HG03469 (cell line): Measurements from ENCODE around the gene KIF1A.
"Not testable (repeated sequence)": the region's sequence is repeated elsewhere in the genome, so short reads cannot be mapped to it uniquely, and the experiment has no call there.

ENCODE experiments used
- ATAC-seq: cut with Tn5 transposase; IDR thresholded peaks from one replicate; pipeline ENCODE4 v1.9.1; 2021; ENCODE audit warnings: mild to moderate bottlenecking, moderate library complexity, moderate number of reproducible peaks; ENCODE audit not compliant: unreplicated experiment

KIF1A gene

DNA sequence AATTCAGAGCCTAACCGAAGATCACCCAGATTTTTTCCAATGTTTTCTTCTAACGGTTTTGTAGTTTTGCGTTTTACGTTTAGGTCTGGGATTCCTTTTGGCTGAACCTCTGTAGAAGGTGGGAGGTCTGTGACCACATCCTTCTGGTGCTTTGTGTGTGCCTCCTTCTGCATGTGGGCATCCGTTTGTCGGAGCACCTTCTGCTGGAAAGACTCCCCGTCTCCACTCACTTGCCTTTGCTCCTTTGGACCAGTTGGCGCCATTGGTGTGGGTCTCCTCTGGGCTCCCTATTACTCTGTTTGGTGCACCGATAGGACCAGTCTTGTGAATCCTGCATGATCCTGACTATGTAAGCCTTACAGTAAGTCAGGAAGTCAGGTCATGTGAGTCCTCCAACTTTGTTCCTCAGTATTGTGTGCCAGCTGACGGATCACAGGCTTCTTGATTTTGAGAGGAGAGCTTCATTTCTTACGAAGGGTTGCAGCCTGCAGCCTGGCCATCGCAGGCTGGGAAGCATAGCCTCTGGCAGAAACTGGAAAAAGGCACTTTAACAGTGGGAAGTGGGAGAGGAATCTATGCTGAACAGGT lies 114.7 kb downstream of the KIF1A start:
- no peak for ATAC-seq

DNA sequence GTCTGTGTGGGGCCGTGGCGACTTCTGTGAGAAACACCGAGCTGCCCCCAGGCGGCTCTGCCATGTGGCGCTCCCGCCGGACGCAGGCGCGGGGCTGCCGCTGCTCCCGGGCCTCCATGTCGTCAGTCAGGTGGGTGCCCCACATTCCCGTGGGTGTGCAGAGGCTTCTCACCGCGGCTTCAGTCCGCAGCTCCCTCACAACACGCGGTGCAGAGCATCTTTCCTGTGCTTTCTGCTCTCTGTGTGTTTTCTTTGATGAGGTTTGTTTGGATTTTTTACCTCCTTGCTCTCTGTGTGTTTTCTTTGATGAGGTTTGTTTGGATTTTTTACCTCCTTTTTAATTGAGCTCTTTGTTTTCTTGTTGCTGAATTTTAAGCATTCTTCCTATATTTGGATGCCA lies 115.4 kb downstream of the KIF1A start:
- no peak for ATAC-seq

GRCh38 chr2:240703417-240704341 lies 116.3 kb downstream of the KIF1A start:
- ATAC-seq: no peak

- ATAC-seq: no peak
These were observed 117.4 kb downstream of the KIF1A start for GRCh38 chr2:240702640-240703011.

DNA sequence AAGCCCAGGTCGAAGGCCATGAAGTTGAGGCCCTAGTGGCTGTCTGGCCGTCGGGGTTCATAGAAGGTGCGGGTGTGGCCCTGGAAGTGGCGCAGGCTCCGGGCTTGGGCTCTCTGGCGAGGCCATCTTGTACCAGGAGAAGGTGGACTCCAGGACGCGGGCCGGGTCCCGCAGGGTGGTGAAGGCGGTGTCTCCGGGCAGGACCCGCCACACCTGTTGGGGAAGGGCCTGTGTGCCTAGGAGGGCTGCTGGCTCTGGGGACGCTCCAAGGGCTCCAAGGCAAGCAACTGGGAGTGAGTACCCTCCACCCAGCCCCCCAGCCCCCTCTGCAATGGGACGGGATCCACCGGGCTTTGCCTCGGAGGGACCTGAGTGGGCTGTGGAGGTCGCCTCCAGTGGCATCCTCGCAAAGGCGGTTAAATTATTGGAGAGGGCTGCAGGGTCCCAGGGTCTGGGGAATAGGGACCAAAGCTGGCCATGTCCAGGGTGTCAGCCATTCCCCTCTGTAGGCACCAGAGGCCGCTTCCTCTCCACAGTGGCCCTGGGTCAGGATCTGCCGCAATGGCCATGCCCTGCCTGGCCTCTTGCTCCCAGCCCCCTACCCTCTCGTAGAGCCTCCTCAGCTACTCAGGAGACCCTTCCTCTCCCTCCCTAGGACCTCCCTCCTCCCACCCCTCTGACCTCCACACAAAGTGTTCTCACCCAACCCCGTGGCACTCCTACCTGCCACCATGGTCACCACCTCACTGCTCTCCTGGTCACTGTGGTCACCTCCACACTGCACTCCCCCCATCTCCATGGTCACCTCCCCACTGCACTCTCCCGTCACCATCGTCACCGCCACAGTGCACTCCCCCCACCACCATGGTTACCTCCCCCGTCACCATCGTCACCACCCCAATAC lies 118.0 kb downstream of the KIF1A start:
- no peak for ATAC-seq

- no peak for ATAC-seq
These were observed 118.8 kb downstream of the KIF1A start for GRCh38 chr2:240701091-240701735.

DNA sequence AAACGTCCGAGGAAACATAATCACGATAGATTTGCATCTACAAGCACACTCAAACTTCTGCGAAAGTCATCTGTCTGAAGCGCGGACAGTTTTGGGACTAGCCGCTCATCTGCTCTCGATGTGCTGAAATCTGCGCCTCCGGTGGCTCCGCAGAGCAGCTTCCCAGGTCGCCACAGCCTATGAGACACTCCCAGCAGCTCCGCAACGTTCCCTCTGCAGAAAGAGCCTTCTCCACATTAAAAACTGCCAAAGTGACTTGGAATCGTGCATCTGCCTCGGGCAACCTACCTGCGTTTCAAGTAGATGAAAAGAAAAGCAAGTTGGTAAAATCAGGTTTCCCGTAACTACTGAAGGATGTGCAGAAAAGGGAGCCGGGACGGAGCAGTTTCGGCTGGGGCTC lies 119.4 kb downstream of the KIF1A start:
- not testable (repeated sequence) for ATAC-seq

- ATAC-seq: not testable (repeated sequence)
These were observed 120.2 kb downstream of the KIF1A start for GRCh38 chr2:240699835-240700234.

- not testable (repeated sequence) for ATAC-seq
These were observed 121.0 kb downstream of the KIF1A start for GRCh38 chr2:240698852-240699561.

GRCh38 chr2:240696469-240696868 lies 123.5 kb downstream of the KIF1A start:
- not testable (repeated sequence) for ATAC-seq

DNA sequence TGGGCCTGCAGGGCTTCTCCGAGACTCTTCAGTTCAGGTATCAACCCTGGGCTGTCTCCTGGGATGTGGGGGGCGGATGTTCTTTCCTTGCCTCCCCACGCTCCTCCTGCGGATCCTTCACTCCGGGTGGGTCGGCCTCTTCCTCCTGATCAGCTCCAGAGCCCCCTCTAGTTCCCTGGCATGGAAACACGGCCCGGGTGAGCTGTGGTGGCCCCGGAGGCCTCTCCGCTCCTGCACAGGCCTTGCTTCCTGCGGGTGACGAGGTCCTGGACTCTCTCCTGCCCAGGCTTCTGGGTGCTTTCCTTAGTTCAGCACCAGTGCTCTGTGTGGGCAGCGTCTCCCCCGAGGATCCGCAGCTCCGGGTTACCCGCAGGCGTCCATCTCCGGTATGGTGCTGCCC lies 124.4 kb downstream of the KIF1A start:
- not testable (repeated sequence) for ATAC-seq

DNA sequence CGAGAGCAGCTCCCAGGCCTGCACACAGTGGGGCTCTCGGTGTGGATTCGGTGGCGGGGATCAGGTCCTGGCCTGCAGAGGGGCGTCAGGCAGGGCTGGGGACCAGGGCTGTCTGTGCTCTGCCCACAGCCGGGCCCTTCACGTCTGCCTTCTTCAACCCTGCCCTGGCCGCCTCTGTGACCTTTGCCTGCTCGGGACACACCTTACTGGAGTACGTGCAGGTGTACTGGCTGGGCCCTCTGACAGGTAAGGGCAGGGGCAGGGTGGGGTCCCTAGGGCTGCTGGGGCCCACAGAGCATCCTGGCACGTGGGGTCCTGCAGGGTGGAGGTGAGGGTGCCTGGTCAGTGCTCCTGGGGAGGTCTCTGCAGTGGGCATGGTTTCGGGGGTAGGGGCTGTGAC lies 125.7 kb downstream of the KIF1A start:
- ATAC-seq: not testable (repeated sequence)

DNA sequence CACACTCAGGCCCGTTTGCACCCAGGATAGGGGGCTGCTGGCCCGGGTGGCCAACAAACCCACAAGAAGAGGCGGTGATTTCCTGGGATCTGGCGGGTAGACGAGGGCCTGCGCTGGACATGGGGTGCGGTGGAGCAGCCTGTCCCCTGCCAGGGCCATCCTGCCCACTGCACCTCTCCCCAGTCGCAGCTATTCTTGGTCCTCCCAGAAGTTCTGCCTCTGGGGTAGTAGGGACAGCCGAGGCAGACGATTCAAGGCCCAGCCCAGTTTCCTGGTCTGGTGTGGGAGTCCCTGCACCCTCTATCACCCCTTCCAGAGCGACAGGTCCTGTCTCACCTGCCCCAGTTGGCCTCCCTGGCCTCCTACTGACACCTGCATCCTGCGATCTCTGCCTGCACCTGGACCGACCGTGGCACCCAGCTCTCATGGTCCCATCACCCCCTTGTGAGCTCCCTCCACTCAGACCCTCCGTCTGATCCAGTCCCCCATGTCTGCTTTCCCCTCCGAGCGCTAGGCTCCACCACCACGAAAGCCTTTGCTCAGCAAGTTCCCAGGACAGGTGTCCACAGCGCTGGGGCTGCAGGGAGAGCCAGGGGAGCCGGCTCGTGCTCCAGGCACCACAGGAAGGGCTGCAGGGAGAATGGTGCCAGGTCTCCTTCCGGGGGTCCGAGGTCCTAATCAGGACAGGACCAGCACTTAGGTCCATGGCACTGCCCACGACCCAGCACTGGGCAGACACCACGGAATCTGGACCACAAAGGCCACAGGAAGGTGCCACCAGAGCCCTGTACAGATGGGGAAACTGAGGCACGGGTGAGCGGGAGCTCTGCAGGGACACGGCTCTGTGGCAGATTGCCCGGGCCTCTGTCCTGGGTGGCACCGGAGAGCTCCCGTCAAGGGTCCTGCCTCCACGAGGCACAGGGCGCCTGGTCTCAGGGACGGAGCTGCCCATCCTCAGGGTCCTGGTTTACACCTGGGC lies 127.1 kb downstream of the KIF1A start:
- ATAC-seq: not testable (repeated sequence)

DNA sequence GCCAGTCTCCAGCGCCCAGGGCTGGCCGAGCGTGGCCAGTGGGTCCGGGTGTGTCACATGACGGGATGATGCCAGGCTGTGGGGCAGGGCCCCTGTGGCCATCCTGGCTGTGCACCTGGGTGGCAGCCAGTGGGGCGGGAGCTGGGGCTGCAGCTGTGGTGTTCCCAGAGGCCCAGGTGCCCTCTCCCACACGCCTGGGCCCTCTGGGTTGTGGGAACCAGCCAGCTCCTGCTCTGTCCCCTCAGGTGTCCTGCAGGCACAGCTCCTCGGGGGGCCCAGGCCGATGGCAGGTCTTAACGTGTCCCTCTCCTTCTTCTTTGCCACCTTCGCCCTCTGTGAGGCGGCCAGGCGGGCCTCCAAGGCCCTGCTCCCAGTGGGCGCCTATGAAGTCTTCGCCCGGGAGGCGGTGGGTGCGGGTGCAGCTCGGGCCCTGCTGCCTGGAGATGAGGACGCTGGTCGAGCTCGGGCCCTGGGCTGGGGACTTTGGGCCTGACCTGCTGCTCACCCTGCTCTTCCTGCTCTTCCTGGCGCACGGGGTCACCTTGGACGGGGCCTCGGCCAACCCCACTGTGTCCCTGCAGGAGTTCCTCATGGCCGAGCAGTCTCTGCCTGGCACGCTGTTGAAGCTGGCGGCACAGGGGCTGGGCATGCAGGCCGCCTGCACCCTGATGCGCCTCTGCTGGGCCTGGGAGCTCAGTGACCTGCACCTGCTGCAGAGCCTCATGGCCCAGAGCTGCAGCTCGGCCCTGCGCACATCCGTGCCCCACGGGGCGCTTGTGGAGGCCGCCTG lies 128.2 kb downstream of the KIF1A start, which contains the start of gene AQP12A:
AQP12A (plus strand) TSS at position 236 of the 790 bp plus-strand sequence; CDS start at position 284, 48 bp downstream.
- ATAC-seq: not testable (repeated sequence)

GRCh38 chr2:240691075-240691427 lies 129.0 kb downstream of the KIF1A start:
- not testable (repeated sequence) for ATAC-seq

DNA sequence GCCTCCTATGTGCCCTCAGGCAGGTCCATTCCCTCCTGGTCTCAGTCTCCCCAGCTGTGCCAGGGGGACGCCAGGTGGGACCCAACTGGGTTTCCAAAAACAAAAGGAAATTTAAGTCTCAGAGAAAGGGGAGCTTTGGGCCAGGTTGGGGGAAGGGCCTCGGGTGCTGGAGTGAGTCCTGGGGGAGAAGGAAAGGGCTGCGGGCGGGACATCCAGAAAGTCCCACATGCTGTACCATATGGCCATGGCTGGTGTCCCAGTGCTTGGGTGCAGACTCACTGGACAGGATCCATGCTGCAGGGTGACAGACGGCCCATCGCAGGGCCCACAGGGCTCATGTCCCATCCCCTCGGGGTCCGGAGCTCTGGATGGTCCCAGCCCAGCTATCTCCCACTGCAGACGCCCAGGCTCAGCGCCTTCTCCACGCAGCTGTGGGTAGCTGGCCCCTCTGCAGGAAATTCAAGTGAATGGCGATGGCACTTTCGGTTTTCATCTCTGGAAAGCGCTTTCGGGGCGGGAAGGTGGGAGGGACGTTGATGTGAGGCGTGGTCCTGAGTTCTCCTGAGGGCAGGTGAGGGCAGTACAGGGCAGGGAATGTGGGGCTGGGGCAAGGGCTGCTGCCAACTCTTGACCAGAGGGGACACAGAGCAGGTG lies 129.5 kb downstream of the KIF1A start:
- not testable (repeated sequence) for ATAC-seq

DNA sequence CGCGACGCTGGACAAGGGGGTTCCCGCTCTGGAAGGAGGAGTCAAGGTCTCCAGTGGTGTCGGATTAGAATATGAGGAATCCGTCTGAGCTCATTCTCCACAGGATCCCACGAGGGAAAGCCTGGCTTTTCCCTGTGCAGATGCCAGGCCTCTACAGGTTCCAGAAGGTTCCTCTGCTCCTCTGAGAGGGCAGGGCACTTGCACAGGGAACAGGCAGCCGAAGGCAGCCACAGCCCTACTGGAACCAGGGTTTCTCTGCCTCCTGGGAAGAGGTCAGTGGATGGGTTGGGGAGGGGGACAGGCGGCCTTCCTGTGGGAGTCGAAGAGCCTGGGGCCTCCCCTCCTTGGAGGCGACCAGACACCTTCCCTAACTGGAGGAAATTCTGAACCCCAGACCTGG lies 130.0 kb downstream of the KIF1A start:
- ATAC-seq: no peak

- no peak for ATAC-seq
These were observed 131.5 kb downstream of the KIF1A start for GRCh38 chr2:240688553-240688919.
